PC-9 (cell line): ENCODE measurements around the gene MKRN2. TPM values are rescaled to one million over a fixed set of nuclear protein-coding genes. Genes with fewer than 3 reads are reported as not detected.

Experiments
- BruUV-seq: library from RNA; stranded (reverse); fragments of 400-500 nt; replicated peaks from 2 replicates; lab custom pipeline; 2021; lab: Mats Ljungman, UMichigan
- CTCF ChIA-PET: fragments of 300-600 bp; sonication (Branson Sonifier 250); formaldehyde crosslinking; loops from one replicate; lab custom pipeline; 2022; ENCODE audit warnings: antibody characterized with exemption; lab: Charles Lee
- POLR2A ChIA-PET: fragments of 300-600 bp; sonication (Branson Sonifier 250); formaldehyde crosslinking; loops from one replicate; lab custom pipeline; 2022; ENCODE audit warnings: antibody characterized with exemption; ENCODE audit not compliant: unreplicated experiment; lab: Charles Lee
- DNase-seq, 2 experiments: peaks; one replicate each; pipeline versions ENCODE4 v3.0.0 to v3.0.0-alpha.2; 2015 to 2022; ENCODE audit warnings: mixed read lengths in 1 of 2
- H2AFZ ChIP-seq: fragments of 200-600 bp; sonication (generic); 2 replicates; pipeline ENCODE4 v1.8.1; 2017; ENCODE audit warnings: antibody characterized with exemption
- H3F3A ChIP-seq: fragments of 200-600 bp; sonication (generic); 2 replicates; pipeline ENCODE4 v1.8.1; 2017; ENCODE audit warnings: antibody characterized with exemption, mild to moderate bottlenecking, low read depth; ENCODE audit not compliant: insufficient read depth
- H3K27ac ChIP-seq: fragments of 200-600 bp; sonication (generic); 2 replicates; pipeline ENCODE4 v1.6.1; 2016; ENCODE audit warnings: mixed run types
- H3K27me3 ChIP-seq: fragments of 200-600 bp; sonication (generic); 2 replicates; pipeline ENCODE4 v1.6.1; 2016; ENCODE audit warnings: low read depth, mixed run types; ENCODE audit not compliant: insufficient read depth
- H3K36me3 ChIP-seq: fragments of 200-600 bp; sonication (generic); 2 replicates; pipeline ENCODE4 v1.6.1; 2016; ENCODE audit warnings: low read depth, mixed run types
- H3K4me1 ChIP-seq: fragments of 200-600 bp; sonication (generic); replicated peaks from 2 replicates; pipeline ENCODE4 v1.6.1; 2016; ENCODE audit warnings: mixed run types; ENCODE audit not compliant: insufficient read depth
- H3K4me2 ChIP-seq: fragments of 200-600 bp; sonication (generic); 2 replicates; pipeline ENCODE4 v1.6.1; 2017; ENCODE audit warnings: mixed run types
- H3K4me3 ChIP-seq: fragments of 200-600 bp; sonication (generic); 2 replicates; pipeline ENCODE4 v1.6.1; 2016; ENCODE audit warnings: mixed run types
- H3K79me2 ChIP-seq: fragments of 200-600 bp; sonication (generic); 2 replicates; pipeline ENCODE4 v1.6.1; 2017; ENCODE audit warnings: low read depth, mixed run types
- H3K9me2 ChIP-seq: fragments of 200-600 bp; sonication (generic); 2 replicates; pipeline ENCODE4 v1.8.1; 2017; ENCODE audit warnings: mild to moderate bottlenecking; ENCODE audit not compliant: insufficient read depth
- H3K9me3 ChIP-seq: fragments of 200-600 bp; sonication (generic); 2 replicates; pipeline ENCODE4 v1.8.1; 2016; ENCODE audit warnings: low read depth; ENCODE audit not compliant: insufficient read depth
- H4K20me1 ChIP-seq: fragments of 200-600 bp; sonication (generic); 2 replicates; pipeline ENCODE4 v1.8.1; 2017; ENCODE audit not compliant: insufficient read depth
- EZH2 ChIP-seq: fragments of 200-600 bp; sonication (generic); IDR thresholded peaks from 2 replicates; pipeline ENCODE4 v1.8.0; 2017; ENCODE audit warnings: antibody characterized with exemption, low read depth
- intact Hi-C: fragments of 100-400 bp; cut with micrococcal nuclease; formaldehyde crosslinking; loops from one replicate; pipeline ENCODE4 v1.10.0; 2022; ENCODE audit not compliant: unreplicated experiment
- total RNA-seq: library from RNA; stranded (reverse); gene quantifications from 2 replicates; pipeline ENCODE4 v1.2.3, GENCODE V29; 2021
- TF ChIP-seq, protein P1 (sequence below): fragments of 200-600 bp; sonication (generic); conservative IDR thresholded peaks from 2 replicates; pipeline ENCODE4 v1.6.1; 2017; ENCODE audit warnings: mixed run types, antibody characterized with exemption, mild to moderate bottlenecking, moderate library complexity

MKRN2 gene
- total RNA-seq, 1 experiment from 2014 or later = 25.0 TPM

DNA sequence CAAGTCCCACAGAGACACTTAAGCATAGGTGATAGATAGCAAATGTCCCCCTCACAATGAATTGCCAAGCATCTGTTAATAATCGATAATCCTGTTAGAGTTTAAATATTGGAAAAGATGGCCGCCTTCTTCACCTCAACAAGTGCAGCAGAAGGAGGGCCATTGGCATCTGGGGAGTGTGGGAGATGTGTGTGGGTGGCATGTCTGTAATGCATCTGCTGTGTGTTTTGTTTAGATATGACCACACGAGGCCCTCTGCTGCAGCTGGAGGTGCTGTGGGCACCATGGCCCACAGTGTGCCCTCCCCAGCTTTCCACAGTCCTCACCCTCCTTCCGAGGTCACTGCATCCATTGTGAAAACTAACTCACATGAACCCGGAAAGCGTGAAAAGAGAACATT is 12.9 kb downstream of the MKRN2 start:
- no peak overlapping the region for H3K4me3 ChIP-seq
- H3K9me3 ChIP-seq = no peaks in the 10 kb centered on the region
- peaks cover 34% of the 10 kb centered on the region for H3K36me3 ChIP-seq
- no TSS peak for BruUV-seq
- no peaks in the 10 kb centered on the region for H3K27me3 ChIP-seq
- POLR2A ChIA-PET = no interaction called here
- CTCF ChIA-PET = no interaction called here
- H4K20me1 ChIP-seq = peaks cover 33% of the 10 kb centered on the region
- peaks cover 38% of the 10 kb centered on the region for H3K79me2 ChIP-seq
- DNase-seq = no peak
- no peaks in the 10 kb centered on the region for H3K4me1 ChIP-seq
- H3K9me2 ChIP-seq = no peaks in the 10 kb centered on the region
- H3K27ac ChIP-seq = no peak overlapping the region
- H2AFZ ChIP-seq = no peak overlapping the region
- TF ChIP-seq, protein P1, sequence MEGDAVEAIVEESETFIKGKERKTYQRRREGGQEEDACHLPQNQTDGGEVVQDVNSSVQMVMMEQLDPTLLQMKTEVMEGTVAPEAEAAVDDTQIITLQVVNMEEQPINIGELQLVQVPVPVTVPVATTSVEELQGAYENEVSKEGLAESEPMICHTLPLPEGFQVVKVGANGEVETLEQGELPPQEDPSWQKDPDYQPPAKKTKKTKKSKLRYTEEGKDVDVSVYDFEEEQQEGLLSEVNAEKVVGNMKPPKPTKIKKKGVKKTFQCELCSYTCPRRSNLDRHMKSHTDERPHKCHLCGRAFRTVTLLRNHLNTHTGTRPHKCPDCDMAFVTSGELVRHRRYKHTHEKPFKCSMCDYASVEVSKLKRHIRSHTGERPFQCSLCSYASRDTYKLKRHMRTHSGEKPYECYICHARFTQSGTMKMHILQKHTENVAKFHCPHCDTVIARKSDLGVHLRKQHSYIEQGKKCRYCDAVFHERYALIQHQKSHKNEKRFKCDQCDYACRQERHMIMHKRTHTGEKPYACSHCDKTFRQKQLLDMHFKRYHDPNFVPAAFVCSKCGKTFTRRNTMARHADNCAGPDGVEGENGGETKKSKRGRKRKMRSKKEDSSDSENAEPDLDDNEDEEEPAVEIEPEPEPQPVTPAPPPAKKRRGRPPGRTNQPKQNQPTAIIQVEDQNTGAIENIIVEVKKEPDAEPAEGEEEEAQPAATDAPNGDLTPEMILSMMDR = no peak
- TF ChIP-seq EZH2 = no peak
- no peak overlapping the region for H3K4me2 ChIP-seq
- H3F3A ChIP-seq = no peaks in the 10 kb centered on the region
- intact Hi-C loops = no loop called here

GRCh38 chr3:12571986-12572385 is 15.1 kb downstream of the MKRN2 start:
- BruUV-seq = no TSS peak
- no peak overlapping the region for H3K4me2 ChIP-seq
- H3K4me3 ChIP-seq = no peak overlapping the region
- H3K79me2 ChIP-seq = peaks cover 17% of the 10 kb centered on the region
- peaks cover 17% of the 10 kb centered on the region for H4K20me1 ChIP-seq
- H3K27me3 ChIP-seq = no peaks in the 10 kb centered on the region
- POLR2A ChIA-PET = interaction anchor here (0.5 kb wide), 1 partner anchor 1076 kb away, joined by 3 read pairs; no protein-coding TSS in a partner anchor
- CTCF ChIA-PET = no interaction called here
- H3K9me2 ChIP-seq = no peaks in the 10 kb centered on the region
- H3K4me1 ChIP-seq = no peaks in the 10 kb centered on the region
- H2AFZ ChIP-seq = no peak overlapping the region
- TF ChIP-seq EZH2 = no peak
- TF ChIP-seq, protein P1 = no peak
- H3K9me3 ChIP-seq = no peaks in the 10 kb centered on the region
- DNase-seq = no peak
- intact Hi-C loops = no loop called here
- H3K27ac ChIP-seq = no peak overlapping the region
- H3K36me3 ChIP-seq = peaks cover 37% of the 10 kb centered on the region
- H3F3A ChIP-seq = no peaks in the 10 kb centered on the region

DNA sequence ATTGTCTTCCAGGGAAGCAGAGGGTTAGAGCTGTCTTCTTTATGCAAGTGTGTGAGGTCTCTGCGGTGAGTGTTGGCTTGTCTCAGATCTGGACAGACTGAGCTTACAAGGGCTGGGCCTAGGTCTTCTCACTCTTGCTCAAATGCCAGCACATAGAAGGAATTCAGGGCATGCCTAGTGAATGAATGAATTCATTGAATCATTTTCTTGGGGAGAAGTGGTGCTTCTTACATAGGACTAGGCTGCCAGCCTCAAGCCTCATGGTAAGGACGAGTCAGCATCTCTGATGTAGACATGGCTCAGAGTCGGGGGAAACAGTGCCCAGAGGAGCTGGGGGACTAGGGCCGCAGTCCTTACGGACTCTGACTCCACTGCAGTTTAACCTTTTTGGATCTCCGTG is 17.2 kb downstream of the MKRN2 start:
- Histone ChIP-seq H2AFZ (no peak overlapping the region), H3K9me3 (no peaks in the 10 kb centered on the region), H3K27ac (no peak overlapping the region), H3F3A (no peaks in the 10 kb centered on the region), H3K4me1 (no peaks in the 10 kb centered on the region), H3K4me2 (no peak overlapping the region), H3K36me3 (peaks cover 41% of the 10 kb centered on the region), H3K9me2 (no peaks in the 10 kb centered on the region), H3K27me3 (no peaks in the 10 kb centered on the region), H4K20me1 (no peaks in the 10 kb centered on the region; the same call in 1 of the 2 replicates), H3K79me2 (no peaks in the 10 kb centered on the region), H3K4me3 (no peak overlapping the region)
- ChIA-PET CTCF (interaction anchor here (0.6 kb wide), 1 partner anchor 39 kb away, joined by 7 read pairs; no protein-coding TSS in a partner anchor), POLR2A (no interaction called here)
- BruUV-seq = no TSS peak
- intact Hi-C loops = no loop called here
- TF ChIP-seq, protein P1 = no peak
- no peak for TF ChIP-seq EZH2
- no peak for DNase-seq
